ENCODE data around the gene NBR1.

- TF ChIP-seq EZH2phosphoT487 (conservative IDR thresholded peaks at IDR 0.05; ENCODE audit: low read length), result no peak
- no peak for TF ChIP-seq CTCF (IDR thresholded peaks at IDR 0.05; ENCODE audit: insufficient read depth, low read length, poor library complexity, severe bottlenecking)
These were observed 41.4 kb upstream of the NBR1 start for GRCh38 chr17:43129671-43130010.

All from SU-DHL-6 (cell line).